Prostate gland (tissue), 2 donors: ENCODE measurements around the gene STAT5A. TPM values are rescaled to one million over a fixed set of nuclear protein-coding genes. Genes with fewer than 3 reads are reported as not detected.

Experiments used
- DNase-seq: peaks from one replicate; pipeline ENCODE4 v3.0.0-alpha.2; 2019; ENCODE audit warnings: low spot score
- H3K27ac ChIP-seq, 2 donors: fragments of 200-600 bp; sonication (generic); 2 replicates each; pipeline ENCODE4 v1.5.1; 2017 to 2019
- H3K27me3 ChIP-seq: fragments of 200-600 bp; sonication (generic); replicated peaks from 2 replicates; pipeline ENCODE4 v1.5.1; 2019; ENCODE audit not compliant: insufficient read depth
- H3K36me3 ChIP-seq, 2 donors: fragments of 200-600 bp; sonication (generic); 1 replicate in 1 of 2; 2 replicates in 1 of 2; pipeline versions ENCODE4 v1.5.1 to v1.8.1; 2017 to 2019
- H3K4me1 ChIP-seq: fragments of 200-600 bp; sonication (generic); replicated peaks from 2 replicates; pipeline ENCODE4 v1.5.1; 2019
- H3K4me3 ChIP-seq, 2 donors: fragments of 200-600 bp; sonication (generic); 2 replicates each; pipeline ENCODE4 v1.5.1; 2017 to 2019
- H3K9me3 ChIP-seq: fragments of 200-600 bp; sonication (generic); 2 replicates; pipeline ENCODE4 v1.5.1; 2017
- POLR2A ChIP-seq: fragments of 450-650 bp; IDR thresholded peaks from one replicate; pipeline ENCODE4 v1.6.1; 2016; ENCODE audit warnings: antibody characterized with exemption, mild to moderate bottlenecking
- POLR2AphosphoS5 ChIP-seq: sonication (generic); formaldehyde crosslinking; IDR thresholded peaks from one replicate; pipeline ENCODE4 v1.6.1; 2017; ENCODE audit warnings: antibody characterized with exemption
- whole genome bisulfite sequencing: methylation state at CpG from one replicate; pipeline ENCODE4 v1.1.5; 2018; 5-methylcytosine and 5-hydroxymethylcytosine counted together
- intact Hi-C: fragments of 100-400 bp; cut with DNase I; formaldehyde crosslinking; loops from one replicate; pipeline ENCODE4 v1.14.2; 2022
- total RNA-seq, 2 donors: library from RNA; depleted of rRNA; stranded (reverse); fragments of >200 nt; gene quantifications; one replicate each; pipeline ENCODE4 v1.1.0, GENCODE V29; 2016
- TF ChIP-seq, protein P1 (sequence below), 4 experiments: fragments of 200-600 bp in 2 of 4; fragments of 450-650 bp in 2 of 4; sonication (generic) in 2 of 4; IDR thresholded peaks; 1 replicate in 3 of 4; 2 replicates in 1 of 4; pipeline ENCODE4 v1.5.1; 2016 to 2019; ENCODE audit warnings: antibody characterized with exemption in 4 of 4, mild to moderate bottlenecking in 2 of 4, moderate library complexity in 2 of 4

Gene STAT5A
- total RNA-seq, 2 donors from 2014 or later, result 31.1 to 45.8 TPM

DNA sequence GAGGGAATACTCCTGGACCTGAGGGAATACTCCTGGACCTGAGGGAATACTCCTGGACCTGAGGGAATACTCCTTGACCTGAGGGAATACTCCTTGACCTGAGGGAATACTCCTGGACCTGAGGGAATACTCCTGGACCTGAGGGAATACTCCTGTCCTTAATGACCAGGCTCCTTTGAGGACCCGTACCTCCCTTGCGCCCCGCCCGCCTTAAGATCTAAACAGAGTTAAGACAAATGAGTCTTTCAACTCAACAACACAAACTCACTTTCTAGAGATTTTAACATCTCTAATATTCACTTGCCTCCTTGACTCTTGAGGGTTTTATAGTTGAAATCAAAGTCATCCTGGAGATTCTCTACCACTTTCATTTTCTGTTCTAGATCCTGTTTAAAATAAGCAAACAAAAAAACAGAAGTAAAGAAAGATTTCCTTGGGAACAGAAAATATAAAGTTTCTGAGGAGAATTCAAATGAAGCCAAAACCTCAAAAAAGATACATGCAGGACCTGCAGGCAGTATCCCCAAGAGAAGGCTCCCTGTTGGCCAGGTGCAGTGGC lies 50.2 kb downstream of the STAT5A start:
- WGBS, result 90% methylated on average over 4 of the region's 4 CpGs
- no peak for DNase-seq
- Histone ChIP-seq H3K27me3 (no peaks in the 10 kb centered on the region), H3K9me3 (no peaks in the 10 kb centered on the region), H3K4me3 (no peak overlapping the region), H3K27ac (no peak overlapping the region), H3K36me3 (peaks cover 17 to 18% of the 10 kb centered on the region in 2 donors), H3K4me1 (no peaks in the 10 kb centered on the region)
- TF ChIP-seq, protein P1, sequence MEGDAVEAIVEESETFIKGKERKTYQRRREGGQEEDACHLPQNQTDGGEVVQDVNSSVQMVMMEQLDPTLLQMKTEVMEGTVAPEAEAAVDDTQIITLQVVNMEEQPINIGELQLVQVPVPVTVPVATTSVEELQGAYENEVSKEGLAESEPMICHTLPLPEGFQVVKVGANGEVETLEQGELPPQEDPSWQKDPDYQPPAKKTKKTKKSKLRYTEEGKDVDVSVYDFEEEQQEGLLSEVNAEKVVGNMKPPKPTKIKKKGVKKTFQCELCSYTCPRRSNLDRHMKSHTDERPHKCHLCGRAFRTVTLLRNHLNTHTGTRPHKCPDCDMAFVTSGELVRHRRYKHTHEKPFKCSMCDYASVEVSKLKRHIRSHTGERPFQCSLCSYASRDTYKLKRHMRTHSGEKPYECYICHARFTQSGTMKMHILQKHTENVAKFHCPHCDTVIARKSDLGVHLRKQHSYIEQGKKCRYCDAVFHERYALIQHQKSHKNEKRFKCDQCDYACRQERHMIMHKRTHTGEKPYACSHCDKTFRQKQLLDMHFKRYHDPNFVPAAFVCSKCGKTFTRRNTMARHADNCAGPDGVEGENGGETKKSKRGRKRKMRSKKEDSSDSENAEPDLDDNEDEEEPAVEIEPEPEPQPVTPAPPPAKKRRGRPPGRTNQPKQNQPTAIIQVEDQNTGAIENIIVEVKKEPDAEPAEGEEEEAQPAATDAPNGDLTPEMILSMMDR (IDR thresholded peaks at IDR 0.05), result no peak
- no peak for TF ChIP-seq POLR2AphosphoS5
- TF ChIP-seq POLR2A, result no peak
- intact Hi-C loops, result no loop called here

DNA sequence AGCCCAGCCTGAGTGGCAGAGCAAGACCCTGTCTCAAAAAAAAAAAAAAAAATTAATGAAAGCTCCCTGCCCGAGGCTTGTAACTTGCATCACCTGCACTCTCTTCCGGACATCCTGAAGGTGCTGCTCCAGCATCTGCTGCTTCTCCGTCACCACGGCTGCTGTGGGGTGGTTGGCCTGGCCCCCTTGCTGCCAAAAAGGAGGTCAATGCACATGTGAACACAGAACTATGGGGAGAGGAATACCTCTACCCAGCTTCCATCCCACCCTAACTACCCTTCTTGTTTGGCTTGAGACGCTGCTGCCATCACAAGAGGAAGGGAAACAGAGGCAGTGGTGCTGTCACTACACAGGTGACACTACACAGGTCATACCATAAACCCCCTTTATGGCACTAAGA lies 50.9 kb downstream of the STAT5A start:
- Histone ChIP-seq H3K9me3 (no peaks in the 10 kb centered on the region), H3K4me3 (no peak overlapping the region), H3K4me1 (no peaks in the 10 kb centered on the region), H3K27me3 (no peaks in the 10 kb centered on the region), H3K27ac (no peak overlapping the region), H3K36me3 (peaks cover 12 to 17% of the 10 kb centered on the region in 2 donors)
- 90% methylated on average over 5 of the region's 5 CpGs for WGBS
- intact Hi-C loops, result no loop called here
- DNase-seq, result no peak
- no peak for TF ChIP-seq POLR2AphosphoS5
- TF ChIP-seq, protein P1 (IDR thresholded peaks at IDR 0.05), result no peak
- TF ChIP-seq POLR2A, result no peak

DNA sequence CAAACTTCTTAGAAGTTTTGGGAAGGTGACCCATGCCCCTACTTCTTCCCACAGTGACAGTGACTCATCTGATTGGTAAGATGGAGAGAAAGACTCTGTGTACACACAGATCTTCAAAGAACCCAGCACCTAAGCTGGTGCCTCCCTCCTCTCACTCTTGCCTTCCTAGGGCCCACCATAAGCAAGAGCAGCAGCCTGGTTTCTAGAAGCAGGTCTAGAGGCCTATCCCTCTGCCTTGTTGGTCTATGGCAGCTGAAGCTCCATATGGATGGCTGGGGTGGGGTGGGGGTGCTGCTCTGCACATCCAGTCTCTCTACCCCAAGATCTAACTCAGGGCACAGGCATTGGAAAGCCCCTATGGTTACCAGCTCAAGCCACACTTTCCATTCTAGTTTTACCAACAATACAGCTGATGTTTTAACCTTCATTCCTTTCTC lies 52.4 kb downstream of the STAT5A start:
- TF ChIP-seq, protein P1 (IDR thresholded peaks at IDR 0.05), result no peak
- no peak for TF ChIP-seq POLR2A
- TF ChIP-seq POLR2AphosphoS5, result no peak
- Histone ChIP-seq H3K4me3 (no peak overlapping the region), H3K27ac (no peak overlapping the region), H3K4me1 (no peaks in the 10 kb centered on the region), H3K27me3 (no peaks in the 10 kb centered on the region), H3K9me3 (no peaks in the 10 kb centered on the region), H3K36me3 (peaks cover 12 to 17% of the 10 kb centered on the region in 2 donors)
- intact Hi-C loops, result no loop called here
- no peak for DNase-seq

DNA sequence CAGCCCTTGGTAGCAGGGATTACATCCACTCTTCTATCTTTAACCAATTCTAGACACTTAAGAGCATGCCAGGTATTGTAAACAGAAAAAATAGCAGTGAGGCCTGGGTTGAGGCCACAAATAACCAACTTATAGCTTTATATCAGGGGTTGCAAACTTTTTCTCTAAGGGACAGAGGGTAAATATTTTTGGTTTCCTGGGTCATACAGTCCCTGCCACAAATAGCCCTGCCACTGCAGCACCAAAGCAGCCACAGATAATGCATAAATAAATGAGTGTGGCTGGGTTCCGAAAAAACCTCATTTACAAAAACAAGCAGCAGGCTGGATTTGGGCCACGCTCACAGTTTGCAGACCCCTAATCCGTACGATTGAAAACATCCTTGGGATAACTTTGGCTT lies 53.3 kb downstream of the STAT5A start:
- Histone ChIP-seq H3K36me3 (peaks cover 8 to 10% of the 10 kb centered on the region in 2 donors), H3K27ac (no peak overlapping the region), H3K9me3 (no peaks in the 10 kb centered on the region), H3K4me3 (no peak overlapping the region), H3K4me1 (no peaks in the 10 kb centered on the region), H3K27me3 (no peaks in the 10 kb centered on the region)
- WGBS, result 80% methylated on average over 4 of the region's 4 CpGs
- DNase-seq, result no peak
- intact Hi-C loops, result no loop called here
- TF ChIP-seq, protein P1 (IDR thresholded peaks at IDR 0.05), result no peak
- no peak for TF ChIP-seq POLR2A
- no peak for TF ChIP-seq POLR2AphosphoS5

DNA sequence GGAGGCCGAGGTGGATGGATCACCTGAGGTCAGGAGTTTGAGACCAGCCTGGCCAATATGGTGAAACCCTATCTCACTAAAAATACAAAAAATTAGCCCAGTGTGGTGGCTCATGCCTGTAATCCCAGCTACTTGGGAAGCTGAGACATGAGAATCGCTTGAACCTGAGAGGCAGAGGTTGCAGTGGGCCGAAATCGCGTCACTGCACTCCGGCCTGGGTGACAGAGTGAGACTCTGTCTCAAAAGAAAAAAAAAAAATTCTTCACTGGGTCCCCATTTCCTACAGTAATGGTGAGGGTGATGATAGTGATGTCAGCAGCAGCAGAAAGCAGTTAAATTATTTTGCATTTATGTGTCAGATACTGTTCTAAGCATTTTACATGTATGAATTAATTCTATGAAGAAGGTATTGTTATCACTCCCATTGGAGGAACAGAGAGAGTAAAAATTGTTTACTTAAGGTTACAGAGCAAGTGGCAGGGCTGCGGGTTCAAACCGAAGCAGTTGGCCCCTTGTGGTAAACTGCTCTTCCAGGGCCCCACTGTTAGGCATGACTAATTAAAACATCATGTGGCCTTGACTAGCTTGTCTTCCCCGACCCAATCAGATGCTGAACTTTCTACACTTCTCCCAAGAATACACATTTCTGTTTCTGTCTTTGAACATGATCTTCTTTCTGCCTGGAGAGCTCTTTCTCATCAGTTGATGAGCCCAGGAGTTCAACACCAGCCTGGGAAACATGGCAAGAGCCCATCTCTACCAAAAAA lies 54.1 kb downstream of the STAT5A start:
- Histone ChIP-seq H3K4me3 (no peak overlapping the region), H3K4me1 (no peaks in the 10 kb centered on the region), H3K9me3 (no peaks in the 10 kb centered on the region), H3K27ac (no peak overlapping the region), H3K27me3 (no peaks in the 10 kb centered on the region), H3K36me3 (peaks cover 5 to 10% of the 10 kb centered on the region in 2 donors)
- WGBS, result 79% methylated on average over 9 of the region's 9 CpGs
- intact Hi-C loops, result no loop called here
- no peak for DNase-seq
- no peak for TF ChIP-seq POLR2AphosphoS5
- TF ChIP-seq, protein P1 (IDR thresholded peaks at IDR 0.05), result no peak
- TF ChIP-seq POLR2A, result no peak
